MM.1S (cell line): Measurements from ENCODE around the gene SMIM35.

Experiments used
- DNase-seq: peaks from one replicate; pipeline ENCODE4 v3.0.0-alpha.2; 2015
- H2AFZ ChIP-seq: fragments of 300-600 bp; sonication (generic); 2 replicates; pipeline ENCODE4 v1.6.0; 2016; ENCODE audit warnings: antibody characterized with exemption, low read length
- H3F3A ChIP-seq: fragments of 300-600 bp; sonication (generic); 2 replicates; pipeline ENCODE4 v1.6.1; 2016; ENCODE audit warnings: mild to moderate bottlenecking, antibody characterized with exemption, low read length, moderate library complexity, mixed read lengths; ENCODE audit not compliant: insufficient read depth
- H3K27ac ChIP-seq: fragments of 300-600 bp; sonication (generic); 2 replicates; pipeline ENCODE4 v1.5.1; 2016; ENCODE audit warnings: mild to moderate bottlenecking, low read length
- H3K27me3 ChIP-seq: fragments of 300-600 bp; sonication (generic); replicated peaks from 2 replicates; pipeline ENCODE4 v1.6.0; 2016; ENCODE audit warnings: low read length; ENCODE audit not compliant: insufficient read depth
- H3K36me3 ChIP-seq: fragments of 300-600 bp; sonication (generic); replicated peaks from 2 replicates; pipeline ENCODE4 v1.6.1; 2016; ENCODE audit warnings: mild to moderate bottlenecking, low read length, mixed read lengths; ENCODE audit not compliant: insufficient read depth
- H3K4me1 ChIP-seq: fragments of 300-600 bp; sonication (generic); 2 replicates; pipeline ENCODE4 v1.6.1; 2016; ENCODE audit warnings: low read length, mixed read lengths
- H3K4me2 ChIP-seq: fragments of 300-600 bp; sonication (generic); 2 replicates; pipeline ENCODE4 v1.6.0; 2016; ENCODE audit warnings: low read depth, low read length
- H3K4me3 ChIP-seq: fragments of 300-600 bp; sonication (generic); 2 replicates; pipeline ENCODE4 v1.5.1; 2016; ENCODE audit warnings: low read length, mixed read lengths
- H3K79me2 ChIP-seq: fragments of 300-600 bp; sonication (generic); 2 replicates; pipeline ENCODE4 v1.6.1; 2016; ENCODE audit warnings: mixed run types, low read length, mixed read lengths
- H3K9ac ChIP-seq: fragments of 300-600 bp; sonication (generic); 2 replicates; pipeline ENCODE4 v1.6.1; 2016; ENCODE audit warnings: low read length, mixed read lengths
- H3K9me2 ChIP-seq: fragments of 300-600 bp; sonication (generic); replicated peaks from 2 replicates; pipeline ENCODE4 v1.6.1; 2016; ENCODE audit warnings: mild to moderate bottlenecking, low read length, mixed read lengths; ENCODE audit not compliant: insufficient read depth
- H3K9me3 ChIP-seq: fragments of 300-600 bp; sonication (generic); replicated peaks from 2 replicates; pipeline ENCODE4 v1.6.1; 2016; ENCODE audit warnings: mild to moderate bottlenecking, low read length, mixed read lengths; ENCODE audit not compliant: insufficient read depth
- H4K20me1 ChIP-seq: fragments of 300-600 bp; sonication (generic); 2 replicates; pipeline ENCODE4 v1.6.1; 2016; ENCODE audit warnings: mild to moderate bottlenecking, low read length, moderate library complexity, mixed read lengths; ENCODE audit not compliant: insufficient read depth
- CTCF ChIP-seq: fragments of 300-600 bp; sonication (generic); IDR thresholded peaks from 2 replicates; pipeline ENCODE4 v1.5.1; 2016; ENCODE audit warnings: antibody characterized with exemption, low read length, mixed read lengths
- EZH2 ChIP-seq: fragments of 300-600 bp; sonication (generic); optimal IDR thresholded peaks from 2 replicates; pipeline ENCODE3; 2017; ENCODE audit warnings: low read depth, mild to moderate bottlenecking, antibody characterized with exemption, low read length, mixed read lengths
- EZH2phosphoT487 ChIP-seq: fragments of 300-600 bp; sonication (generic); IDR thresholded peaks from 2 replicates; pipeline ENCODE4 v1.6.1; 2018; ENCODE audit warnings: antibody characterized with exemption, low read length

The SMIM35 gene

GRCh38 chr11:117997823-117998579 lies 88.8 kb downstream of the SMIM35 start:
- peaks cover 15% of the 10 kb centered on the region for H3K79me2 ChIP-seq
- peaks cover 35% of the 10 kb centered on the region for H3K4me1 ChIP-seq
- H3K4me2 ChIP-seq, result no peak overlapping the region
- no peaks in the 10 kb centered on the region for H3K27me3 ChIP-seq
- H3K9me3 ChIP-seq, result no peaks in the 10 kb centered on the region
- no peak for TF ChIP-seq EZH2phosphoT487
- no peak for TF ChIP-seq EZH2
- TF ChIP-seq CTCF, result no peak
- H3K9ac ChIP-seq, result no peak overlapping the region
- H4K20me1 ChIP-seq, result 0 out of 2 replicates have a peak, but pooled peaks cover 2% of the 10 kb centered on the region
- no peaks in the 10 kb centered on the region for H3K9me2 ChIP-seq
- no peak overlapping the region for H2AFZ ChIP-seq
- H3K36me3 ChIP-seq, result peaks cover 36% of the 10 kb centered on the region
- H3K27ac ChIP-seq, result no peak overlapping the region
- no peak for DNase-seq
- H3F3A ChIP-seq, result peaks cover 5% of the 10 kb centered on the region; the same call in 1 of the 2 replicates
- no peak overlapping the region for H3K4me3 ChIP-seq

- Histone ChIP-seq H3K4me3 (no peak overlapping the region), H3K4me1 (peaks cover 35% of the 10 kb centered on the region), H3K27ac (no peak overlapping the region), H3K27me3 (no peaks in the 10 kb centered on the region), H3K9ac (no peak overlapping the region), H3K9me2 (no peaks in the 10 kb centered on the region), H3K36me3 (peaks cover 40% of the 10 kb centered on the region), H3K9me3 (no peaks in the 10 kb centered on the region), H3F3A (peaks cover 5% of the 10 kb centered on the region; the same call in 1 of the 2 replicates), H4K20me1 (0 out of 2 replicates have a peak, but pooled peaks cover 2% of the 10 kb centered on the region), H3K4me2 (no peak overlapping the region), H2AFZ (no peak overlapping the region), H3K79me2 (peaks cover 21% of the 10 kb centered on the region)
- DNase-seq, result no peak
- TF ChIP-seq EZH2 (no peak), EZH2phosphoT487 (no peak), CTCF (no peak)
These were observed 89.4 kb downstream of the SMIM35 start for GRCh38 chr11:117997406-117997805.

GRCh38 chr11:117996058-117996457 lies 90.7 kb downstream of the SMIM35 start:
- no peak overlapping the region for H3K9ac ChIP-seq

More at GRCh38 chr11:117996058-117996457, 90.7 kb downstream of the SMIM35 start:
- Histone ChIP-seq H3K27ac (no peak overlapping the region), H3K4me1 (peaks cover 36% of the 10 kb centered on the region), H3K4me2 (no peak overlapping the region), H3K9me2 (no peaks in the 10 kb centered on the region), H3K79me2 (peaks cover 33% of the 10 kb centered on the region), H3F3A (peaks cover 2% of the 10 kb centered on the region; the same call in 1 of the 2 replicates), H4K20me1 (0 out of 2 replicates have a peak, but pooled peaks cover 2% of the 10 kb centered on the region), H3K4me3 (no peak overlapping the region), H3K27me3 (no peaks in the 10 kb centered on the region), H2AFZ (no peak overlapping the region), H3K9me3 (no peaks in the 10 kb centered on the region), H3K36me3 (peaks cover 45% of the 10 kb centered on the region)
- TF ChIP-seq CTCF (no peak), EZH2 (no peak), EZH2phosphoT487 (no peak)
- DNase-seq, result no peak
